ENCODE measurements around the gene TEDC2.

Gene TEDC2, protein sequence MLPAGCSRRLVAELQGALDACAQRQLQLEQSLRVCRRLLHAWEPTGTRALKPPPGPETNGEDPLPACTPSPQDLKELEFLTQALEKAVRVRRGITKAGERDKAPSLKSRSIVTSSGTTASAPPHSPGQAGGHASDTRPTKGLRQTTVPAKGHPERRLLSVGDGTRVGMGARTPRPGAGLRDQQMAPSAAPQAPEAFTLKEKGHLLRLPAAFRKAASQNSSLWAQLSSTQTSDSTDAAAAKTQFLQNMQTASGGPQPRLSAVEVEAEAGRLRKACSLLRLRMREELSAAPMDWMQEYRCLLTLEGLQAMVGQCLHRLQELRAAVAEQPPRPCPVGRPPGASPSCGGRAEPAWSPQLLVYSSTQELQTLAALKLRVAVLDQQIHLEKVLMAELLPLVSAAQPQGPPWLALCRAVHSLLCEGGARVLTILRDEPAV

DNA sequence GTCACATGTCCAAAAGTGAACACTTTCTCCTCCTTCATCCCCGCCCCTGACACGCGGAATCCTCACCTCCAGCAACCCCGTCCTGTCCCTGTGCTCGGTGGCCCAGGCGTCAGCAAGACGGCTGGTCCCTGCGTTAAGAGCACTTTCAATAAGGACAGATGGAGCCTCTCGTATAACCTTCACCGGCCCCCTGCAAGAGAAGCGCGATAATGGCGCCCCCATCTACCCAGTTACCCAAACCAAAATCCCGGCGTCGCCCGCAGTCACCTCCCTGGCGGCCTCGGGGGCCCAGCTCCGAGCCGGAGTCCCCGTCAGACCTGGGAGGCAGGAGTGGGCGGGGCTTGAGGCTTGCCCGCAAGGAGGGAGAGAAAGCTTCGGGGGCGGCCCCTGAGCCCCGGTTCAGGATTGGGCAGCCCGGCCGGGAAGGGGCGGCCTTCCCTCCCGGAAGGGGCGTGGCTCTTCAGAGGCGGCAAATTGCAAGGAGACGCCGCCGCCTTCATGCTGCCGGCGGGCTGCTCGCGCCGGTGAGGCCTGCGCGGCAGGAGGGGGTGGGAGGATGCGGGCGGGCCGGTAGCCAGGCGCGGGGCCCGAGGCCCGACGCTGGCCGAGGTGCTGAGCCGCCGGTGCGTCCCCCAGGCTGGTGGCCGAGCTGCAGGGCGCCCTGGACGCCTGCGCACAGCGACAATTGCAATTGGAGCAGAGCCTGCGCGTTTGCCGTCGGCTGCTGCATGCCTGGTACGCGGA lies at the start of gene TEDC2:
TSS of gene TEDC2 (plus strand) at position 463 of the 744 bp plus-strand sequence. CDS start at position 499, 36 bp downstream.
- Histone ChIP-seq H3K36me3 (ENCODE audit: control insufficient read depth, low read depth, low read length) (peaks cover 33% of the 10 kb centered on the region), H3K9ac (ENCODE audit: low read length) (peak within 1 kb of the TSS; percentile 65), H3K9me3 (ENCODE audit: control insufficient read depth, low read depth, low read length) (no peaks in the 10 kb centered on the region), H3K4me3 (ENCODE audit: low read length) (peak within 1 kb of the TSS; percentile 76), H3K4me1 (ENCODE audit: control insufficient read depth, low read depth, low read length) (peaks cover 6% of the 10 kb centered on the region), H3K27ac (ENCODE audit: low read length) (no peak within 1 kb of the TSS), H3K27me3 (ENCODE audit: control insufficient read depth, insufficient read depth, low read length) (no peaks in the 10 kb centered on the region)

DNA sequence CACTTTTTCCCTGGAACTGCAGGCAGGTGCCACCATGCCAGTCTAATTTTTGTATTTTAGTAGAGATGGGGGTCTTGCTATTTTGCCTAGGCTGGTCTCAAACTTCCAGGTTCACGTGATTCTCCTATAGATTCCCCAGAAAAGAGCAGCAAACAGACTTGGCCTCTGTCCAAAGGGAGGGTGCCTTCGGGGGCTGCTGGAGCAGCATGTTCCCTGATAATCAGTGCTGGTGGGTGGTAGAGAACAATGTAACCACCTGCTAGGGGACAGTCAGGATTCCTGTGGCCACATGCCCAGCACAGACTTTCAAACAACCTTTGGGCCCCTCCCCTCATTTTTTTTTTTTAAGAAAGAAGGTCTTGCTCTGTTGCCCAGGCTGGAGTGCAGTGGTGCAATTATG lies 44.8 kb upstream of the TEDC2 start:
- no peak overlapping the region for H3K27ac ChIP-seq (ENCODE audit: low read length)
- no peaks in the 10 kb centered on the region for H3K36me3 ChIP-seq (ENCODE audit: control insufficient read depth, low read depth, low read length)
- no peaks in the 10 kb centered on the region for H3K27me3 ChIP-seq (ENCODE audit: control insufficient read depth, insufficient read depth, low read length)
- no peak overlapping the region for H3K9ac ChIP-seq (ENCODE audit: low read length)
- H3K9me3 ChIP-seq (ENCODE audit: control insufficient read depth, low read depth, low read length) = no peaks in the 10 kb centered on the region
- H3K4me1 ChIP-seq (ENCODE audit: control insufficient read depth, low read depth, low read length) = no peaks in the 10 kb centered on the region
- no peak overlapping the region for H3K4me3 ChIP-seq (ENCODE audit: low read length)

DNA sequence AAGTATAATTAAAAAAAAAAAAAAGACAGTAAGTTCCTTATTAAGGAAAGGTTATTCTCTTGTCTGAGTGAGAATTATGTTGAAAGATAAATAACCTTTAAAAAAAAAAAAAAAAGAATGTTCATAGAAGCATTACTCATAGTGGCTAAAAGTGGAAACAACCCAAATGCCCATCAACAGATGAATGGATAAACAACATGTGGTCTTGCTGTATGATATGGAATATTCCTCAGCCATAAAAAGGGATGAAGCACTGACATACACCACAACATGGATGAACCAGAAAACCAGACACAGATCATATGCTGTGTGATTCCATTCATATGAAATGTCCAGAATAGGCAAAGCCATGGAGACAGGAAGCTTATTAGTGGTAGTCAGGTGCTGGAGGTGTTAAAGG lies 39.9 kb upstream of the TEDC2 start:
- H3K4me3 ChIP-seq (ENCODE audit: low read length) = no peak overlapping the region
- no peak overlapping the region for H3K9ac ChIP-seq (ENCODE audit: low read length)
- no peaks in the 10 kb centered on the region for H3K36me3 ChIP-seq (ENCODE audit: control insufficient read depth, low read depth, low read length)
- no peaks in the 10 kb centered on the region for H3K4me1 ChIP-seq (ENCODE audit: control insufficient read depth, low read depth, low read length)
- no peaks in the 10 kb centered on the region for H3K9me3 ChIP-seq (ENCODE audit: control insufficient read depth, low read depth, low read length)
- H3K27ac ChIP-seq (ENCODE audit: low read length) = no peak overlapping the region
- no peaks in the 10 kb centered on the region for H3K27me3 ChIP-seq (ENCODE audit: control insufficient read depth, insufficient read depth, low read length)

DNA sequence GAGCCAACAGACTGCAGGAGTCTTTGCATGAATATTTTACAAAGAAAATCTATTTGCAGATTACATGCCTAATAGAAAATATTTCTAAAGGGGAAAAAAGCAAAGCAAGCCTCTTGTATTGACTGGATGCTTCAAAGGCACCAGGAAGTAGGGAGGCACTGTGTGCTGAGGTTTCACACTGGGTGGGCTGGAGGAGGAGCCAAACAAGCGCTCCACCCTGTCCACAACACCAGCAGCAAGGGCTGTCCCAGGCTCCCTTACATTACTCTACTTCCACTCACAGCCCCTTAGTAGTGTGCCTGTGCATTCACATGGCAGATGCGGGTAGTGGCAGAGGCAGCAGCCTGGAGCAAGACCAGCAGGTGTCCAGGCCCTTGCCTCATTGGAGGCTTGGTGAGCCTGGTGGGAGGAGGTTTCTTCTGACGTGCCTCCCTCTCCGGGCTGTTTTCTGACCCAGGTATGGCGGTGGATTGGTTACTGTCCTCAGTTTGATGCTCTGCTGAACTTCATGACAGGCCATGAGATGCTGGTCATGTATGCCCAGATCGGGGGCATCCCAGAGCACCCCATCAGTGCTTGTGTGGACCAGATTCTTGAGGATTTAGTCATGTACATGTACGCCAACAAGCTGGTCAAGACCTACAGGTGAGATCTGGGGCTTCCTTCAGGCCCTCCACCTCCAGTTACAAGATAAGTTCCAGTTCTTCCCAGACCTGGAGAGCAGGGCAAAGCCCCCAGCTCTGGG lies 37.6 kb upstream of the TEDC2 start:
- Histone ChIP-seq H3K4me1 (ENCODE audit: control insufficient read depth, low read depth, low read length) (no peaks in the 10 kb centered on the region), H3K9me3 (ENCODE audit: control insufficient read depth, low read depth, low read length) (no peaks in the 10 kb centered on the region), H3K9ac (ENCODE audit: low read length) (no peak overlapping the region), H3K4me3 (ENCODE audit: low read length) (no peak overlapping the region), H3K36me3 (ENCODE audit: control insufficient read depth, low read depth, low read length) (no peaks in the 10 kb centered on the region), H3K27me3 (ENCODE audit: control insufficient read depth, insufficient read depth, low read length) (peaks cover under 1% of the 10 kb centered on the region), H3K27ac (ENCODE audit: low read length) (no peak overlapping the region)

DNA sequence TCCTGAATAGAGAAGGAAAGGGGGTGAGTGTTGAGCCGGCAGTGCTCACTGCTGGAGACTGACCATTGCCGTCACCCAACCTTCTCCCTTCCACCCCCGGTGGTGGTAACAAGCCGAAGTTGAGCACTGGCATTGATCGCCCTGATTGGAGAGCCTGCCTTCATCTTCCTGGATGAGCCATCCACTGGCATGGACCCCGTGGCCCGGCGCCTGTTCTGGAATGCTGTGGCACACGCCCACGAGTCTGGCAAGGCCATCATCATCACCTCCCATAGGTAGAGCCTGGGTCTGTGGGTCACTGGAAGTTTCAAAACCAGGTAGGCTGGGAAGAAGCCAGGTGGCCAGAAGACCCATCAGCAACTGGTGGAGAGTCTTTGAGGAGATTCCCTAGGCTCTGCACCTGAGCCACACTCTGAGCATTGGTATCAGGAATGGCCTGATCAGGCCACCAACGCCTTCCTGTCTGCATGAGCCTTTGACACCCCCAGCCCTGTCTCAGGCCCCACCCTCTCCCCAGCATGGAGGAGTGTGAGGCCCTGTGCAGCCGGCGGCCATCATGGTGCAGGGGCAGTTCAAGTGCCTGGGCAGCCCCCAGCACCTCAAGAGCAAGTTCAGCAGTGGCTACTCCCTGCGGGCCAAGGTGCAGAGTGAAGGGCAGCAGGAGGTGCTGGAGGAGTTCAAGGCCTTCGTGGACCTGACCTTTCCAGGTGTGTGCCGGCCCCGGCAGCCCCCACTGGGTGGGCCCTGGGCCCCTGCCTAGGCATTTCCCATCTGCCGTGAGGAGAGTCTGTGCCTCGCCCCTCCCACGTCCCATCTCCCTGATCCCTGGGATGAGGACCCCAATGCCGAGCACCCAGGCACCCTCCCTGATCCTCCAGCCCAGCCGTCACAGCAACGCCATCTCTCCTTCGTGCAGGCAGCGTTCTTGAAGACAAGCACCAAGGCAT lies 35.6 kb upstream of the TEDC2 start:
- H3K4me1 ChIP-seq (ENCODE audit: control insufficient read depth, low read depth, low read length) = no peaks in the 10 kb centered on the region
- peaks cover 11% of the 10 kb centered on the region for H3K27me3 ChIP-seq (ENCODE audit: control insufficient read depth, insufficient read depth, low read length)
- no peak overlapping the region for H3K4me3 ChIP-seq (ENCODE audit: low read length)
- no peak overlapping the region for H3K9ac ChIP-seq (ENCODE audit: low read length)
- H3K27ac ChIP-seq (ENCODE audit: low read length) = no peak overlapping the region
- no peaks in the 10 kb centered on the region for H3K9me3 ChIP-seq (ENCODE audit: control insufficient read depth, low read depth, low read length)
- no peaks in the 10 kb centered on the region for H3K36me3 ChIP-seq (ENCODE audit: control insufficient read depth, low read depth, low read length)

DNA sequence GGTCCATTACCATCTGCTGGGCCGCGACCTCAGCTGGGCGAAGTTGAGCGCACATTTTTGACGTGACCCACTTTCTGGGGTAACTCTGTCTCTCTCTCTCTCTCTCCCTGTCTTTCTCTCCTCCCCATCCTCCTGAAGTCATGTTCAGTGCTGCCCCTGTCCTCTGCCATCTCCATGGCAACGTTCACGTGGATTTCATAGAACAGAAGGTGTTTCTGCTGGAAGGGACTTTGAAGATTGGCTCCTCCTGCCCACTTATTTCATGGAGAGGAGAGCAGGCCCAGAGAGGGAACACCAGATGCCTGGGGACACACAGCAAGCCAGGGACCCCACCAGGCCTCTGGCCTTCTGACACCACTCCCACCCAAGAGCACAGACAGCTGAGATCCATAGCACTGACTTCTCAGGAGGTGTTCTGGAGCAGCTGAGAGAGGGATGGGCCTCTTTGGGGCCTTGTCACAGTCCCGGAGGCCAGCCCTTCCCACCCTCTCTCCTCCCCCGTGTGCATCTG lies 34.8 kb upstream of the TEDC2 start:
- Histone ChIP-seq H3K9me3 (ENCODE audit: control insufficient read depth, low read depth, low read length) (no peaks in the 10 kb centered on the region), H3K27me3 (ENCODE audit: control insufficient read depth, insufficient read depth, low read length) (peaks cover 11% of the 10 kb centered on the region), H3K36me3 (ENCODE audit: control insufficient read depth, low read depth, low read length) (no peaks in the 10 kb centered on the region), H3K4me1 (ENCODE audit: control insufficient read depth, low read depth, low read length) (peaks cover under 1% of the 10 kb centered on the region), H3K9ac (ENCODE audit: low read length) (no peak overlapping the region), H3K4me3 (ENCODE audit: low read length) (no peak overlapping the region), H3K27ac (ENCODE audit: low read length) (no peak overlapping the region)

DNA sequence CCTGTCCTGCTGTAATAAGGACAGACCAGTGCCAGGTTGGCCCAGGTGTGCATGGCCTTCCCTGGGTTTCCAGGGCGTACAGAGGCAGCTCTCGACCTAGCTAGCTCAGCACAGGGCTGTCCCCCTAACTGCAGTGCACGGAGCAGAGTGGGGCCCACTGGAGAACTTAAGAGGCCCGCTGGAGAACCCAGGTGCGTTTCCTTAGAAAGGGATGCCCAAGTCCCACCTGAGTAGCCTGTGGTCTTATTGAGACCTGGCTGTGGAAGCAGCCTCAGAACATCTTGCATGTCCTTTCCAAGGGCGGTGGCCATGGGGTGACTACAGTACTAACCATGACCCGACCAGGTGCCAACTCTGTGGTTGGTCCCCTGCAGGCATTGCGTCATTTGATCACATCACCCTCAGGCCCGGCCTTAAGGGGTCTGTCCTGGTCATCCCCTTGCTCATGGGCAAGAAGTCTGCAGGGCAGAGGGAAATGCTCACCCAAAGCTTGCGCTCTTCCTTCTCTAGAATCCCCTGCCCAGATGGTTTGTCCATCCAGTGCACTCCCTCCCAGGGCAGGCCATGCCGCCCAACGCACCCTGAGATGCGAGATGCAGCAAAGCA lies 34.0 kb upstream of the TEDC2 start:
- H3K4me3 ChIP-seq (ENCODE audit: low read length) = no peak overlapping the region
- peaks cover 8% of the 10 kb centered on the region for H3K4me1 ChIP-seq (ENCODE audit: control insufficient read depth, low read depth, low read length)
- peaks cover 4% of the 10 kb centered on the region for H3K36me3 ChIP-seq (ENCODE audit: control insufficient read depth, low read depth, low read length)
- peaks cover 11% of the 10 kb centered on the region for H3K27me3 ChIP-seq (ENCODE audit: control insufficient read depth, insufficient read depth, low read length)
- H3K9me3 ChIP-seq (ENCODE audit: control insufficient read depth, low read depth, low read length) = no peaks in the 10 kb centered on the region
- H3K9ac ChIP-seq (ENCODE audit: low read length) = no peak overlapping the region
- no peak overlapping the region for H3K27ac ChIP-seq (ENCODE audit: low read length)

DNA sequence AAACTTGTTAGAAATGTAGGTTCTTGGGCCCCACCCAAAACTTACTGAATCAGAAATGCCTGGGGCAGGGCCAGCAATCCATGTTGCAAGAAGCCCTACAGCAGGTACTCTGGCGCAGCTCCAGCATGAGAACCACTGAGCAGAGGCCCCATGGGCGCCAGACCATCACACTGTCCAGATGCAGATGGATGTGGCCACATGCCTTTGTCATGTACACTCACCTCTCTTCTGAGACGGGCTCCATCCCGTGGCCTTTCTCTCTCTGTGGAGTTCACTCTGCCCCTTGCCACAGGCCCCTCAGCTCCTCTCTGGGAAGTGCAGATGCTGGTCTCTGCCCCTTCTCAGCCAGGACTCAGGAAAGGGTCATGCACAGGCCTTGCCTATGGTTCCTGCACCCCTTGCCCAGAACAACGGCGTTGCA lies 33.0 kb upstream of the TEDC2 start:
- Histone ChIP-seq H3K4me1 (ENCODE audit: control insufficient read depth, low read depth, low read length) (peaks cover 8% of the 10 kb centered on the region), H3K27ac (ENCODE audit: low read length) (no peak overlapping the region), H3K4me3 (ENCODE audit: low read length) (no peak overlapping the region), H3K9me3 (ENCODE audit: control insufficient read depth, low read depth, low read length) (no peaks in the 10 kb centered on the region), H3K36me3 (ENCODE audit: control insufficient read depth, low read depth, low read length) (peaks cover 8% of the 10 kb centered on the region), H3K27me3 (ENCODE audit: control insufficient read depth, insufficient read depth, low read length) (peaks cover 11% of the 10 kb centered on the region), H3K9ac (ENCODE audit: low read length) (no peak overlapping the region)

DNA sequence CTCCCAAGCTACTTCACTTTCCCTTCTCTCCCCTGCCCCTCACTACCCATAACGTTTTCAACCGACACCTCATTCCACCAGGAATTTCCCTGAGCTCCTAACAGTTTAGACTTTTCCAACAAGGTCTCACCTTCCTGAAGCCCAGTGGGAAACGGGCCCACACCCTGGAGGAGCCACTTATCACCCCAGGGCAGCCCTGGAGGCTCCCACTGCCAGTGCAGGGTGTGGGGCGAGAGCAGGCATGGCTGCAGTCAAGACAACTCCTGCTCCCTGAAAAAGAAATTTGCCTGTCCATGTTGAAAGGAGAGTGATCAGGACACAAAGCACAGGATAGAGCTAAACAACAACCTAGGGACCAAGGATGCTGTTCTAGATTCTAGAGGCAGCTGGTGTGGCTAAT lies 32.4 kb upstream of the TEDC2 start:
- Histone ChIP-seq H3K9me3 (ENCODE audit: control insufficient read depth, low read depth, low read length) (no peaks in the 10 kb centered on the region), H3K4me3 (ENCODE audit: low read length) (no peak overlapping the region), H3K4me1 (ENCODE audit: control insufficient read depth, low read depth, low read length) (peaks cover 8% of the 10 kb centered on the region), H3K36me3 (ENCODE audit: control insufficient read depth, low read depth, low read length) (peaks cover 14% of the 10 kb centered on the region), H3K27ac (ENCODE audit: low read length) (no peak overlapping the region), H3K9ac (ENCODE audit: low read length) (no peak overlapping the region), H3K27me3 (ENCODE audit: control insufficient read depth, insufficient read depth, low read length) (peaks cover 11% of the 10 kb centered on the region)

DNA sequence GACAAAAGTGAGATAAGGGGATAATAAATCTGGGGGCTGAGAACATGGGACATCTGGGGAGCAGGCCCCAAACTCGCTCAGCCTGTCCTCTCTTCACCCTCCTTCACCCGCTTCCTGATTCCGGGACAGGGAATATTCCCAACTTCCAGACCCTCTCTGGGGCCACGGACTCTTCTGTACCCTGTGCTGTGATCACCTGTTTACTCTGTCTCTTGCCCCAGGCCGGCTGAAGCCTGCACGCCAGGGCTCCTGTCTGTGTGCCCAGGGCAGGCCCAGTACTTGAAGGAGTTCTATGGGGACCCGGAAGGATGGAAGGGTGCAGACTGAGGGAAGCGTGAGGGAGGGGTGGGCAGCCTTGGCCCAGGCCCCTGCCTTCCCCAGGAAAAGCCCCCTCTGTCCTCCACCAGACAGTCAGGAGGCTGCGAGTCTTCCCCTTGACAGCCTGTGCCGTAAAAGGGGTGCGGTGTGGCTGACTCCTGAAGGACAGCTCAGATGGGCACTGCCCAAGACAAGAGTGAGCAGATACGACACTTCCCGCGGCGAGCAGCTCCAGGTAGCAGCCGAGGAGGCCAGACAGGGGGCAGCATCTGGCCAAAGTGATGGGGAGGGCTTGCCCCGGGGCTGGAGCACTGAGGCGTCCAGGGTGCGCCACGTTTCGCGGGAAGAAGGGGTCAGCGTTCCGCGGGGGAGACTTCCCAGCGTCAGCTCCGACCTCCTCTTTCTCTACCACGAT lies 31.7 kb upstream of the TEDC2 start:
- Histone ChIP-seq H3K4me3 (ENCODE audit: low read length) (peak overlapping the region; percentile 60), H3K36me3 (ENCODE audit: control insufficient read depth, low read depth, low read length) (peaks cover 21% of the 10 kb centered on the region), H3K9ac (ENCODE audit: low read length) (peak overlapping the region; percentile 70), H3K27ac (ENCODE audit: low read length) (no peak overlapping the region), H3K27me3 (ENCODE audit: control insufficient read depth, insufficient read depth, low read length) (peaks cover 11% of the 10 kb centered on the region), H3K9me3 (ENCODE audit: control insufficient read depth, low read depth, low read length) (no peaks in the 10 kb centered on the region), H3K4me1 (ENCODE audit: control insufficient read depth, low read depth, low read length) (peaks cover 8% of the 10 kb centered on the region)
